AG09319 (cell line): ENCODE measurements around the gene MAPKAP1.

Experiments used
- DNase-seq: peaks from one replicate; pipeline ENCODE4 v3.0.0-alpha.2; 2010; ENCODE audit warnings: low read depth; ENCODE audit errors: extremely low read depth
- CTCF ChIP-seq: IDR thresholded peaks from 2 replicates; pipeline ENCODE4 v1.5.1; 2011; ENCODE audit warnings: low read depth, mild to moderate bottlenecking, inconsistent platforms, low read length, moderate library complexity

The MAPKAP1 gene

GRCh38 chr9:125617087-125617486 lies 89.9 kb downstream of the MAPKAP1 start:
- no peak for DNase-seq
- no peak for TF ChIP-seq CTCF

- DNase-seq = no peak
- no peak for TF ChIP-seq CTCF
These were observed 93.9 kb downstream of the MAPKAP1 start for GRCh38 chr9:125613141-125613540.

DNA sequence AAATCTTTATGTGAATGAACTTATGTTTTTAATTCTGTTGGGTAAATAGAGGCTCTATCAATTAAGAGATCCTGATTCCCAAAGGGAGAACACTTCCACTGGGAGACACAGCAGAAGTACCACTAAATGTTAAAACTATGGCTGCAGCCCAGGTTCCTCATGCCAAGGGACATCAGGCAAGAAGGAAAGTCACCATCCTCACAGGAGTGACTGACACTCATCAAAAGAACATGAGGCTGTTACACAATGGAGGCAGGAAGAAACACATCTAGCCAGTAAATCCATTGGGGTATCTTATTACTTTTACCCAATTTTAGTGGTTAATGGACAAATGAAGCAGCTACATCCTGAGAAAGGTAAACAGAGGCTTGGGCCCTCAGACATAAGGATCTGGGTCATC lies 94.4 kb downstream of the MAPKAP1 start:
- no peak for DNase-seq
- no peak for TF ChIP-seq CTCF

- no peak for DNase-seq
- no peak for TF ChIP-seq CTCF
These were observed 95.8 kb downstream of the MAPKAP1 start for GRCh38 chr9:125611121-125611765.

- TF ChIP-seq CTCF = no peak
- DNase-seq = no peak
These were observed 97.3 kb downstream of the MAPKAP1 start for GRCh38 chr9:125609744-125610143.

- no peak for DNase-seq
- TF ChIP-seq CTCF = no peak
These were observed 98.4 kb downstream of the MAPKAP1 start for GRCh38 chr9:125608489-125609224.

DNA sequence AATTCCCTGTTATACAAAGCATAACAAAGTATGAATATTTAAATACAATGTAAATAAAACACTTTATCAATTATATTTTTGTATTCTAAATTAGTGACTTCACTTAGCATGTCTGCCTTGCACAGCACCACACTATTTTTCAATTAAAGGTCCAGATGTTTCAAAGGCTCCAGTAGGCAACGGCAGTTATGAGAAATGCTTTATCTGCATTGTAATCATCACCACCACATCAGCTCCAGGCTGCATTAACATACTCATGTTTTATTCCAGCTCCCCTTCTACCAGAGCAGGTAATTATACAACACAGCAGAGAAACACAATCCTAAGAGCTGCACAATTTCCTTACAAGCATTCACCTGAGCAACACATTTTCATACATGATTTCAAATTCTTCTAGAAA lies 102.8 kb downstream of the MAPKAP1 start:
- DNase-seq = no peak
- no peak for TF ChIP-seq CTCF
